ENCODE measurements around the gene CLHC1.
"Not testable (repeated sequence)": the region's sequence is repeated elsewhere in the genome, so short reads cannot be mapped to it uniquely, and the experiment has no call there.

DNA sequence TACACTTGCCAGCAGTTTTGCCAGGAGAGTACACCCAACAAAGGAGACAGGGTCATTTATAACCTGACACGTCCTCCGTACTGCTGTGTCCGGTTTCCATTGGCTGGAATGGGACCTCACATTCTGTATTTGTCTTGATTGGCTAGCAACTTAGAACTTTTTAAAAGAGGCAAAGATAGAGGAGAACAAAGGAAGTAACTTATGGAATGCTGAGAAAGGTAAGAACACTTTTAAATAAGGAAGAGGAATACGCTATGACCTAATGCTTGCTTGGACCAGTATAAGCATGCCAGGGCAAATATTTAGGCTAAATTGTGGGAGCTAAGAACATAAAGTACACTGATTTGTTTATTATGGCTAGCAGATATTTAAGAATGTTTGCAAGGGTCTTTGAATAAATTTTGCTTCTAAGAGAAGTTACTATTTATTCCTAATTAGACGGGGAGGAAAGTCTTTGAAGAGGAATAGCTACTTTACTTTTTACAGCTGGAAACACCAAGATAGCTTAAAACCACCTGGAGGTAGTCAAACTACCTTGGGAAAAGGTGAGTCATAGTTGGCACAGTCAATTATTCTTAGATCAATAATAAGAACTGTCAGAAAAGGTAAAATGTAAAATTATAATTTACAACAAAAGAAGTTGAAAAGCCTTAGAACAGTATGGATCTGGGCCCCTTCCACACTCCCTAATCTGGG is 48.9 kb upstream of the CLHC1 start:
- not testable (repeated sequence) for TF ChIP-seq POLR2AphosphoS5 (IDR thresholded peaks at IDR 0.05; ENCODE audit: insufficient read depth, low read depth, low read length); EZH2 (IDR thresholded peaks at IDR 0.05; ENCODE audit: borderline replicate concordance, low read depth, low read length, severe bottlenecking); GATA2 (IDR thresholded peaks at IDR 0.05; ENCODE audit: insufficient read depth, insufficient read length, low read depth, low read length); FOS (IDR thresholded peaks at IDR 0.05; ENCODE audit: borderline replicate concordance, insufficient read depth, low read length)
- TF ChIP-seq, protein P1, sequence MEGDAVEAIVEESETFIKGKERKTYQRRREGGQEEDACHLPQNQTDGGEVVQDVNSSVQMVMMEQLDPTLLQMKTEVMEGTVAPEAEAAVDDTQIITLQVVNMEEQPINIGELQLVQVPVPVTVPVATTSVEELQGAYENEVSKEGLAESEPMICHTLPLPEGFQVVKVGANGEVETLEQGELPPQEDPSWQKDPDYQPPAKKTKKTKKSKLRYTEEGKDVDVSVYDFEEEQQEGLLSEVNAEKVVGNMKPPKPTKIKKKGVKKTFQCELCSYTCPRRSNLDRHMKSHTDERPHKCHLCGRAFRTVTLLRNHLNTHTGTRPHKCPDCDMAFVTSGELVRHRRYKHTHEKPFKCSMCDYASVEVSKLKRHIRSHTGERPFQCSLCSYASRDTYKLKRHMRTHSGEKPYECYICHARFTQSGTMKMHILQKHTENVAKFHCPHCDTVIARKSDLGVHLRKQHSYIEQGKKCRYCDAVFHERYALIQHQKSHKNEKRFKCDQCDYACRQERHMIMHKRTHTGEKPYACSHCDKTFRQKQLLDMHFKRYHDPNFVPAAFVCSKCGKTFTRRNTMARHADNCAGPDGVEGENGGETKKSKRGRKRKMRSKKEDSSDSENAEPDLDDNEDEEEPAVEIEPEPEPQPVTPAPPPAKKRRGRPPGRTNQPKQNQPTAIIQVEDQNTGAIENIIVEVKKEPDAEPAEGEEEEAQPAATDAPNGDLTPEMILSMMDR (IDR thresholded peaks at IDR 0.05; ENCODE audit: extremely low read depth in 1 of 2, insufficient read depth in 1 of 2, low read depth in 1 of 2, low read length in 2 of 2): not testable (repeated sequence)

Data from endothelial cell of umbilical vein (primary cell).